Stimulated activated naive CD8-positive, alpha-beta T cell treated with anti-CD3 and anti-CD28 coated beads, Interleukin-15, amount 100 ng/mL, for 72 hours (primary cell): Measurements from ENCODE around the gene NFATC2.
"Not testable (repeated sequence)": the region's sequence is repeated elsewhere in the genome, so short reads cannot be mapped to it uniquely, and the experiment has no call there.

Experiments
- ATAC-seq: fragments of 150-1000 bp; cut with Tn5 transposase; 2 replicates; pipeline ENCODE4 v1.10.0; 2021; ENCODE audit warnings: mild to moderate bottlenecking, moderate library complexity
- DNase-seq, 2 donors: peaks; one replicate each; pipeline ENCODE4 v3.0.0; 2021 to 2022
- H3K27ac Mint-ChIP-seq, 2 donors: one replicate each; pipeline ENCODE4 v1.8.0; 2022; ENCODE audit warnings: mild to moderate bottlenecking in 2 of 2, mixed read lengths in 2 of 2, moderate library complexity in 2 of 2
- H3K27me3 Mint-ChIP-seq: one replicate; pipeline ENCODE4 v1.8.0; 2022; ENCODE audit warnings: mixed read lengths
- H3K4me1 Mint-ChIP-seq: one replicate; pipeline ENCODE4 v1.8.0; 2022; ENCODE audit warnings: mild to moderate bottlenecking, mixed read lengths
- H3K4me3 Mint-ChIP-seq, 2 donors: one replicate each; pipeline ENCODE4 v1.8.0; 2022; ENCODE audit warnings: mild to moderate bottlenecking in 2 of 2, mixed read lengths in 2 of 2, moderate library complexity in 1 of 2
- H3K9me3 Mint-ChIP-seq, 2 donors: one replicate each; pipeline ENCODE4 v1.8.0; 2022; ENCODE audit warnings: mixed read lengths in 2 of 2

The NFATC2 gene

DNA sequence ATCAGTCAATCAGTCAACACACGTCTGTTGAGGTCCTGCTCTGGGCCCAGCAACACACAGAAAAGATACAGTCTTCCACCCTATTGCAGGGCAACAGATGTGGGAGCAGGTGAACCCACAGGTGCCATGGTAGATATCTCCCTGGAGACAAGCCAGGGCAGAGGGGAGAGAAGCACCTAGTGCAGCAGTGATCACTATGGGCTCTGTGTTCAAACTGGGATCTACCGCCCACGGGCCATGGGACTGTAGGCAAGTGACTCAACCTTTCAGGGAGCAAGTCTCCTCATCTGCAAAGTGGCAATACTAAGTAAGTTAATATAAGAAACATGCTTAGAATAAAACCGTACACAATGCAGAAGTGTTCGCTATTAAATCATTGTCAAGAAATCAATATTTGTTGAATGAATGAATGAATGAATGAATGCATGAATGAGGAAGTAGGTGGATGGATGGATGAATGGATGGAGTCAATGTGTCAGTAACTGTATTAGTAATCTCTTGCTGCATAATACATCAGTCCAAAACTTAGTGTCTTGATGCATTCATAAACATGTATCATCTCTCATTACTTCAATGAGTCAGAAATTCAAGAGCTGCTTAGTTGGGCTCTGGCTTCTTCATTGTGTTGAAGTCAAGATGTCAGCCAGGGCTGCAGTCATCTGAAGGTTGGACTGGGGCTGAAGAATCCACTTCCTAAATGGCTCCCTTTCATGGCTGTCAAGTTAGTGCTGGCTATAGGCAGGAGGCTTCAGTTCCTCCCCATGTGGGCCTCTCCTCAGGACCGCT lies 31.9 kb upstream of the NFATC2 start:
- ATAC-seq (peak; percentile 57), DNase-seq (no peak)
- Mint-ChIP-seq H3K27ac (no peak overlapping the region), H3K27me3 (peaks cover 9% of the 10 kb centered on the region), H3K4me1 (no peaks in the 10 kb centered on the region), H3K9me3 (peaks cover 5 to 6% of the 10 kb centered on the region in 2 donors), H3K4me3 (no peak overlapping the region)

DNA sequence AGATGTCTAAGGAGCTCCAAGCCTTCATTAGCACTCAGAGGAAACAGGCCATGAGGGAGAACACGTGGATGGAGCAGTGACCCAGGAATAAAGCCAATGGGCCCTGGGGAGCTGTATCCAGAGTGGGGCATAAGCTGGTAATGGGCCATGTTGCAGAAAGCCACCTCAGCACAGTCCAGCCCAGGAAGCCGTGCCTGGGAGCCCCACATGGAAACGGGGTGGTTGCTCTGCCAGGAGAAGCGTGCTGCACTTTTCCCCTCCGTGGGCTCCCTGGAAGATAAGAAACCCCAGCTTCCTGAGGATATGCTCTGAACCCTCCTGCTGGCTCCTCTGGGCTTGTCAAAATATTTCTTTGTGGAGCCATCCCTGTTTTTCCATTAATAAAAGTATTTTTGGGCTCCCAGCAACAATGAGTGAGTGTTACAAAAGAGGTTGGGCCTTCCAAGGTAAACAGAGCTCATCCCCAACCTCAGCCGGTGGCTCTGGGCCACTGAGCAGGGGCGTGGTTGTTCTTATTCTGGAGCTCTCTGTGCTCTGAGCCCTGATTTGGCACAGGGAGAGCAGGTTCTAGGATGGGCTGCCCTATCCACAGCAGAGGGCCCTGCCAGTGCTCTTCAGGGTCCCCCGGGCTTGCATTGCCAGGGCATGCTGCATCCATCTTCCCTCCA lies 31.2 kb upstream of the NFATC2 start:
- DNase-seq (no peak), ATAC-seq (no peak)
- no peak overlapping the region for H3K4me3 Mint-ChIP-seq
- H3K27ac Mint-ChIP-seq, result peak overlapping the region in 1 of 2 donors; percentile 17
- H3K27me3 Mint-ChIP-seq, result peaks cover 9% of the 10 kb centered on the region
- peaks cover 5 to 8% of the 10 kb centered on the region in 2 donors for H3K9me3 Mint-ChIP-seq
- H3K4me1 Mint-ChIP-seq, result no peaks in the 10 kb centered on the region

DNA sequence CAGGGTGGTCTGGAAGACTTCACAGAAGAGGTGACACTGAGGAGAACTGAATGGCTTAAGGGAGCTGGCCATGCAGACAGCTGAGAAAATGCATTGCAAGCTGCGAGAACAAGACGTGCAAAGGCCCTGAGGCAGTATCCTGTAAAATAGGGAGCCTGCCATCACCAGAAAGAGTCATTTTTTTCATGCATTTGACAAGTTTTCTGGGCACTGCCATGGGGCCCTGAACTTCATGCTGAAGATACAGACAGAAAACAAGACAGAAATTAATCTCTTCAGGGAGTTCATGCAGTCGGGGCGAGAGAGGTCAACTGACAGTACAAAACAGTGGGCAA lies 28.9 kb upstream of the NFATC2 start:
- no peak overlapping the region for H3K4me3 Mint-ChIP-seq
- no peak overlapping the region for H3K27ac Mint-ChIP-seq
- H3K9me3 Mint-ChIP-seq, result peaks cover 14 to 15% of the 10 kb centered on the region in 2 donors
- DNase-seq (no peak), ATAC-seq (no peak)
- no peaks in the 10 kb centered on the region for H3K4me1 Mint-ChIP-seq
- peaks cover 9% of the 10 kb centered on the region for H3K27me3 Mint-ChIP-seq

DNA sequence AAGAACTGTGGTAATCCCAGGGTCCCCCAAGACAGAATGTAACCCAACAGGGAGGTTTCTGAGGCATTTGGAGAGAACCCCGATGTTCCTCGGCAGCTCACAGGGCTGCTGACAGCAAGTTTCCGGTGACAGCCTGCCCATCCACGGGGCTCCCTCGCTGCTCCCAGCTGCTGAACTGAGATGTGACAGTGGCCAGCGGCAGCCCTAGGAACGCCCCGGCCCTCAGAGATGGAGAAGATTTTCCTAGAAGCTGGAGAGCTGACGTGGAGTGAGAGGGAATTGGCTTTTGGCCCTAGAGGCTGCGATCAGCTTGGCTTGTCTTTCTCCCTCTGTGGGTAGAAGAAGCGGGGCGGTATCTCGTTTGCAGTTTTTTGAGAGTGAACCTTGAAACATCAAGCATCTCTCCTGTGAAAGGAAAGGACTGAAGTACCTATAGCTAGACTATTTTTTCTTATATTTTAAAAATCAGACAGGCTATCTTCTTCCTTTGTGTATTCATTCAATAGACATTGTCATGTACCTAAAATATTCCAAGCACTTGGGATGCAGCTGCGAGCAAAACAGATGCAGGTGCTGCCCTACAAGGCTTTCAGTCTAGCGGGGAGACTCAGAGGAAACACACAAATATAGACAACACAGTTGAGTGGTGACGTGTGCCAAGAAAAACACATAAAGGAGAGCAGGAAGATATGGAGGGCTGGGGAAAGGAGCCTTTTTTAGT lies 28.4 kb upstream of the NFATC2 start:
- Mint-ChIP-seq H3K4me1 (no peaks in the 10 kb centered on the region), H3K27ac (peak overlapping the region in 1 of 2 donors; percentile 80), H3K27me3 (peaks cover 13% of the 10 kb centered on the region), H3K4me3 (no peak overlapping the region), H3K9me3 (peaks cover 14 to 15% of the 10 kb centered on the region in 2 donors)
- DNase-seq, result no peak
- no peak for ATAC-seq

GRCh38 chr20:51569815-51570738 lies 27.6 kb upstream of the NFATC2 start:
- Mint-ChIP-seq H3K9me3 (peaks cover 14 to 15% of the 10 kb centered on the region in 2 donors), H3K4me3 (no peak overlapping the region), H3K27me3 (peaks cover 16% of the 10 kb centered on the region), H3K27ac (no peak overlapping the region), H3K4me1 (no peaks in the 10 kb centered on the region)
- ATAC-seq (no peak), DNase-seq (no peak)

- Mint-ChIP-seq H3K27ac (peak overlapping the region in 1 of 2 donors; percentile 15), H3K9me3 (peaks cover 14 to 15% of the 10 kb centered on the region in 2 donors), H3K27me3 (peaks cover 25% of the 10 kb centered on the region)
- H3K4me3 Mint-ChIP-seq, ATAC-seq, DNase-seq, H3K4me1 Mint-ChIP-seq: not testable (repeated sequence)
Observed at GRCh38 chr20:51568533-51568932, 26.0 kb upstream of the NFATC2 start.

GRCh38 chr20:51567622-51568021 lies 25.1 kb upstream of the NFATC2 start:
- ATAC-seq (no peak), DNase-seq (no peak)
- Mint-ChIP-seq H3K9me3 (peaks cover 14 to 15% of the 10 kb centered on the region in 2 donors), H3K4me3 (no peak overlapping the region), H3K27me3 (peaks cover 34% of the 10 kb centered on the region), H3K4me1 (peaks cover 16% of the 10 kb centered on the region), H3K27ac (no peak overlapping the region)

DNA sequence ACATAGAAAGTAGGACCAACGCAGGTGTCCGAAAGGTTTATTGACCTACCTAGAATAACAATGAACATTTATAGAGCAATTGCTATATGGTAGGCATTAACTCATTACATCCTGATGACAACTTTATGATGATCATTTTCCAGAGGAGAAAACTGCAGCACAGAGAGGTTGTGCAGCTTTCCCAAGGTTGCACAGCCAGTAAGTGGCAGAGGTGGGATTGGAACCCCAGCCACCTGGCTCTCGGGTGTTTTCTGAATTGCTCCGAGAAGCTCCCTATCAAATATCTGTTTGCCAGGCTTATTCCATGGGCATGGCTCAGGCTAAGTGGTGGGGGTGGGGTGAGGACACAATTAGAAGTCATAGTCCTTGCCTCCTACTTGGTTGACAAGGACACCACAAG lies 24.1 kb upstream of the NFATC2 start:
- Mint-ChIP-seq H3K4me1 (peaks cover 26% of the 10 kb centered on the region), H3K4me3 (no peak overlapping the region), H3K27ac (no peak overlapping the region), H3K27me3 (peaks cover 44% of the 10 kb centered on the region), H3K9me3 (peaks cover 14 to 15% of the 10 kb centered on the region in 2 donors)
- no peak for DNase-seq
- ATAC-seq, result no peak

DNA sequence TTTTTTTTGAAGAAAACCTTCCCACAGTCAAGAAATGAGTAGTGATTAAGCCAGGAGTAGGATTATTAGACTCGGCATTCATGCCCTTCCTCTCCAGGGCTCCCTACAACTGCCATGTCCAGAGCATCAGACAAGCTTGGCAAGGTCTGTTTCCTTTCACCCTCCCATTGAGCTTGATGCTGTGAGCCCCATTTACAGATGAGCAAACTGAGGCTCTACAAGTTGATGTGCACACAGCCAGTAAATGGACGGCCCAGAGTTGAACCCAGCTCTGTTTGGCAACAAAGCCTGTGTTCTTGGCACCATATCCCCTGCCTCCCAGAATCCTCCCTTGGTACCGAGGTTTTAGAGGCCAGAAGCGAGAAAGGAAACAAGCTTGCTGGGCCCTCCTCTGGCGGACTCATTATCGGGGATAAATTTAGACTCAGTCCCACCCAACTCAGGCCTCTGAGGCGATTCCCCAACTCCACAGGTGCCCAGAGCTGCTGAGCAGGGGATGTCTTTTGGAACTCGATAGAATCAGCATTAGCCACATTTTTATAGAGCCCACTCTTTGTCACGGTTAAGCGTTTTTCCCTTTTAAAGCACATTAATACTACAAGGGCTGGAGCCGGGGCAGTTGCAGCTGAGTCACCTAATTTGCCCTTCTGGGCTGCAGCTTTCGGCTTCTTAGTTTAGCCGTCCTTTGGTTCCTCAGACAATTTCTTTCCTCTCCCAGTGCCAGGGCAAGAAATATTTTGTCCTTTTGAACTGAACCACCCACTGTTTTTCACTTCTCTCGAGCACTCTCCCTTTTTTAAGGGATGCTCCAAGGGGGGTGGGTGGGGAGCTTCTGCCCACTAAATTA lies 23.0 kb upstream of the NFATC2 start:
- peaks cover 47% of the 10 kb centered on the region for H3K27me3 Mint-ChIP-seq
- H3K4me1 Mint-ChIP-seq, result peaks cover 36% of the 10 kb centered on the region
- DNase-seq (no peak), ATAC-seq (no peak)
- H3K9me3 Mint-ChIP-seq, result peaks cover 8 to 10% of the 10 kb centered on the region in 2 donors
- no peak overlapping the region for H3K27ac Mint-ChIP-seq
- no peak overlapping the region for H3K4me3 Mint-ChIP-seq

GRCh38 chr20:51563486-51564332 lies 21.2 kb upstream of the NFATC2 start:
- H3K4me1 Mint-ChIP-seq, result peaks cover 39% of the 10 kb centered on the region
- peak overlapping the region in 1 of 2 donors; percentile 76 for H3K27ac Mint-ChIP-seq
- ATAC-seq (peak; percentile 48), DNase-seq (peak in 1 of 2 donors; percentile 14)
- peaks cover 64% of the 10 kb centered on the region for H3K27me3 Mint-ChIP-seq
- peak overlapping the region in 1 of 2 donors; percentile 76 for H3K4me3 Mint-ChIP-seq
- H3K9me3 Mint-ChIP-seq, result peaks cover 6 to 10% of the 10 kb centered on the region in 2 donors

- Mint-ChIP-seq H3K4me1 (peaks cover 39% of the 10 kb centered on the region), H3K9me3 (peaks cover under 1 to 4% of the 10 kb centered on the region in 2 donors), H3K4me3 (peak overlapping the region; percentile 75 to 76), H3K27ac (no peak overlapping the region), H3K27me3 (peaks cover 64% of the 10 kb centered on the region)
- ATAC-seq (no peak), DNase-seq (no peak)
Observed at GRCh38 chr20:51563174-51563485, 20.6 kb upstream of the NFATC2 start.

DNA sequence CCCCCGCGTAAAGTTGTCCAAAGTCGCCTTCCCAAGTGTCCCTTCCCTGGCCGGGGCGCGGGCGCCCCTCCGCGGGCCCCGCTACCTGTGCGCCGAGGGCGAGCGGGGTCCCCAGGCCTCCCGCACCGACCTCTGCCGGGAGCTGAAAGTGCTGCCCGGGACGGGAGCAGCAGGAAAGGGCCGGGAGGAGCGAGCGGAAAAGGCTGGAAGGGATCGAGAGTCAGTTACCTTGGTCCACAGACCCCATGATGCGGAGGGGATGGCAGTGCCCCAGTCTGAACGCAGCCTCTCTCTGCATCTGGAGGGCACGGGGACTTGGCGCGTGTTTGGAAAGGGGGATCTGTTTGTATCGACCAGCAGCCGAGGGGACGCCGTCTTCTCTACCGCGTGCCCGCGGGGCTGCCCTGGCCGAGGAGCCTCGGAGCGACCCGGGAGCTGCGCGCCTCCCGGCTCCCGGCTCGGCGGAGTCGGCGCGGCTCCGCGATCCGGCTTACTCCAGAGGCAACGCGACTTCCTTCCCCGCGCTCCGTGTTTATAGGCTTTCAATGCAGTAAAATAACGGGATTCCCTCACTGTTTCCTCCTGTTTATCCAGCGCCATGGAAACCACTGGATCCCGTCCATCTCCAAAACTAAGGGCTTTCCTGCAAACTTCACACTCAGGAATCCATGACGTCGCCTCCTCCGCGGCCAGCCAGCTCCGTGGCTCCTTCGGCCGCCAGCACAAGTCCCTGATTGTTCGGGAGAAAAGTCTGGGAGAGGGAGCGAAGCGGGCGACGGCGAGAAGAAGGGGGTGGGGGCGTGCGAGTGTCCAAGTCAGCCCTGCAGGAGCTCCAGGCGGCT lies 20.0 kb upstream of the NFATC2 start:
- ATAC-seq (peak; percentile 71), DNase-seq (peak; percentile 19 to 25)
- Mint-ChIP-seq H3K27ac (no peak overlapping the region), H3K9me3 (no peaks in the 10 kb centered on the region), H3K27me3 (peaks cover 70% of the 10 kb centered on the region), H3K4me1 (peaks cover 39% of the 10 kb centered on the region), H3K4me3 (peak overlapping the region; percentile 75 to 76)

DNA sequence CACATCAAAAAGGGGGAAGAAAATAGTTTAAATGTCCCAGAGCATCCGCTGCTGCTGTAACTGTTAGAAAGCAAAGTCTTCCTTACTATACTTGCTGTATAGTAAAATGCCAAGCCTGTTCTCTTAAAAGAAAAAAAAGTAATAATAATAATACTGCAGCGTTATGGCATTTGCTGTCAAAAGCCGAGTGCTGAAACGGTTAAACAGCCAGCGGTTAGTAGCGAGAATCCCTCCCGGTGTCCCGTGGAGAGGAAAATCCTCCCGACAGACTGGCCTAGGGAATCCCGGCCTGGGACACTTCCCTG lies 19.5 kb upstream of the NFATC2 start:
- H3K4me3 Mint-ChIP-seq, result peak overlapping the region; percentile 75 to 76
- no peak overlapping the region for H3K27ac Mint-ChIP-seq
- DNase-seq (no peak), ATAC-seq (peak; percentile 32)
- no peaks in the 10 kb centered on the region for H3K9me3 Mint-ChIP-seq
- peaks cover 39% of the 10 kb centered on the region for H3K4me1 Mint-ChIP-seq
- peaks cover 76% of the 10 kb centered on the region for H3K27me3 Mint-ChIP-seq
